Testis (tissue), 2 donors: ENCODE results near the gene POTEB3.
"Not testable (repeated sequence)": the region's sequence is repeated elsewhere in the genome, so short reads cannot be mapped to it uniquely, and the experiment has no call there.

ENCODE experiments used
- POLR2A ChIP-seq: fragments of 450-650 bp; IDR thresholded peaks from one replicate; pipeline ENCODE4 v1.6.1; 2017; ENCODE audit warnings: antibody characterized with exemption, mild to moderate bottlenecking, moderate library complexity
- TF ChIP-seq, protein P1 (sequence below), 3 experiments: fragments of 450-650 bp in 2 of 3; fragments of 200-600 bp in 1 of 3; sonication (generic) in 1 of 3; IDR thresholded peaks; one replicate each; pipeline ENCODE4 v1.5.1; 2016 to 2019; ENCODE audit warnings: antibody characterized with exemption in 3 of 3, mild to moderate bottlenecking in 2 of 3, moderate library complexity in 1 of 3

DNA sequence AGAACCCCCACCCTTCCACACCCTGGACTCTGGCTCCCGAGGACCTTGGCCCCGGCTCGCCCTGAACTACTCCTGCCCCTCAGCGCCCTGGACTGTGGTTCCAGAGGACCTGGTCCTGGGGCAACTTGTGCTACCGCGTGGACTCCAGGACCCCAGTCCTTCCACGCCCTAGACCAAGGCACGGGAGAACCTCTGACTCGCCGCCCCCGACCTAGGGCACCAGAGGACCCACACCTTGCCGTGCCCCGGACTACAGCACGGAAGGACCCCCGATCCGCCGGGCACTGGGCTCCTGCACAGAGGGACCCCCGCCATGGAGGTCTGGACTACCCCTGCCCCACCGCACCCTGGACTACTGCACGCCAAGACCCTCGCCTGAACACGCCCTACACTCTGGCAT lies 71.7 kb downstream of the POTEB3 start:
- TF ChIP-seq, protein P1, sequence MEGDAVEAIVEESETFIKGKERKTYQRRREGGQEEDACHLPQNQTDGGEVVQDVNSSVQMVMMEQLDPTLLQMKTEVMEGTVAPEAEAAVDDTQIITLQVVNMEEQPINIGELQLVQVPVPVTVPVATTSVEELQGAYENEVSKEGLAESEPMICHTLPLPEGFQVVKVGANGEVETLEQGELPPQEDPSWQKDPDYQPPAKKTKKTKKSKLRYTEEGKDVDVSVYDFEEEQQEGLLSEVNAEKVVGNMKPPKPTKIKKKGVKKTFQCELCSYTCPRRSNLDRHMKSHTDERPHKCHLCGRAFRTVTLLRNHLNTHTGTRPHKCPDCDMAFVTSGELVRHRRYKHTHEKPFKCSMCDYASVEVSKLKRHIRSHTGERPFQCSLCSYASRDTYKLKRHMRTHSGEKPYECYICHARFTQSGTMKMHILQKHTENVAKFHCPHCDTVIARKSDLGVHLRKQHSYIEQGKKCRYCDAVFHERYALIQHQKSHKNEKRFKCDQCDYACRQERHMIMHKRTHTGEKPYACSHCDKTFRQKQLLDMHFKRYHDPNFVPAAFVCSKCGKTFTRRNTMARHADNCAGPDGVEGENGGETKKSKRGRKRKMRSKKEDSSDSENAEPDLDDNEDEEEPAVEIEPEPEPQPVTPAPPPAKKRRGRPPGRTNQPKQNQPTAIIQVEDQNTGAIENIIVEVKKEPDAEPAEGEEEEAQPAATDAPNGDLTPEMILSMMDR (IDR thresholded peaks at IDR 0.05), result not testable (repeated sequence)
- TF ChIP-seq POLR2A, result not testable (repeated sequence)
